DND-41 (cell line): ENCODE measurements around the gene SLC2A4RG.

Experiments
- ATAC-seq: fragments of 200-7000 bp; cut with Tn5 transposase; 3 replicates; pipeline ENCODE4 v1.9.1; 2021; ENCODE audit warnings: low read depth; ENCODE audit not compliant: insufficient read depth
- DNase-seq: peaks from one replicate; pipeline ENCODE4 v3.0.0-alpha.2; 2020
- H2AFZ ChIP-seq: 2 replicates; pipeline ENCODE4 v1.6.0; 2012; ENCODE audit warnings: low read depth, low read length
- H3K27ac ChIP-seq: 2 replicates; pipeline ENCODE4 v1.5.1; 2012; ENCODE audit warnings: low read length, inconsistent platforms
- H3K27me3 ChIP-seq: fragments of 200-600 bp; sonication (generic); 2 replicates; pipeline ENCODE4 v1.6.0; 2012; ENCODE audit warnings: low read length, mild to moderate bottlenecking, inconsistent platforms; ENCODE audit not compliant: insufficient read depth, poor library complexity
- H3K36me3 ChIP-seq: 2 replicates; pipeline ENCODE4 v1.5.1; 2012; ENCODE audit warnings: low read length, inconsistent platforms; ENCODE audit not compliant: insufficient read depth
- H3K4me1 ChIP-seq: 2 replicates; pipeline ENCODE4 v1.5.1; 2012; ENCODE audit warnings: mild to moderate bottlenecking, low read length; ENCODE audit not compliant: insufficient read depth
- H3K4me2 ChIP-seq: 2 replicates; pipeline ENCODE4 v1.6.0; 2012; ENCODE audit warnings: mild to moderate bottlenecking, moderate library complexity, low read length, inconsistent platforms; ENCODE audit not compliant: insufficient read depth
- H3K4me3 ChIP-seq, 2 experiments: fragments of 200-600 bp in 1 of 2; shearing (Covaris generic) in 1 of 2; 2 replicates each; pipeline ENCODE4 v1.5.1; 2012 to 2016; ENCODE audit warnings: inconsistent platforms in 2 of 2, low read length in 2 of 2, mild to moderate bottlenecking in 2 of 2, low read depth in 1 of 2, moderate library complexity in 1 of 2
- H3K79me2 ChIP-seq: 2 replicates; pipeline ENCODE4 v1.6.0; 2012; ENCODE audit warnings: low read length, inconsistent platforms; ENCODE audit not compliant: insufficient read depth
- H3K9ac ChIP-seq: 2 replicates; pipeline ENCODE4 v1.6.0; 2012; ENCODE audit warnings: low read depth, mild to moderate bottlenecking, inconsistent platforms, low read length, moderate library complexity
- H3K9me3 ChIP-seq: 2 replicates; pipeline ENCODE4 v1.5.1; 2012; ENCODE audit warnings: low read length, moderate library complexity, mild to moderate bottlenecking, inconsistent platforms; ENCODE audit not compliant: insufficient read depth, severe bottlenecking
- H4K20me1 ChIP-seq: 2 replicates; pipeline ENCODE4 v1.6.0; 2012; ENCODE audit warnings: low read length; ENCODE audit not compliant: insufficient read depth
- EZH2 ChIP-seq: IDR thresholded peaks from 3 replicates; pipeline ENCODE4 v1.6.1; 2012; ENCODE audit warnings: borderline replicate concordance, low read depth, mild to moderate bottlenecking, moderate library complexity, low read length, inconsistent platforms; ENCODE audit not compliant: severe bottlenecking
- TF ChIP-seq, protein P1 (sequence below): IDR thresholded peaks from 2 replicates; pipeline ENCODE4 v1.5.1; 2012; ENCODE audit warnings: borderline replicate concordance, low read length, moderate library complexity, mild to moderate bottlenecking; ENCODE audit not compliant: poor library complexity, severe bottlenecking; ENCODE audit errors: extremely low read depth

SLC2A4RG gene

DNA sequence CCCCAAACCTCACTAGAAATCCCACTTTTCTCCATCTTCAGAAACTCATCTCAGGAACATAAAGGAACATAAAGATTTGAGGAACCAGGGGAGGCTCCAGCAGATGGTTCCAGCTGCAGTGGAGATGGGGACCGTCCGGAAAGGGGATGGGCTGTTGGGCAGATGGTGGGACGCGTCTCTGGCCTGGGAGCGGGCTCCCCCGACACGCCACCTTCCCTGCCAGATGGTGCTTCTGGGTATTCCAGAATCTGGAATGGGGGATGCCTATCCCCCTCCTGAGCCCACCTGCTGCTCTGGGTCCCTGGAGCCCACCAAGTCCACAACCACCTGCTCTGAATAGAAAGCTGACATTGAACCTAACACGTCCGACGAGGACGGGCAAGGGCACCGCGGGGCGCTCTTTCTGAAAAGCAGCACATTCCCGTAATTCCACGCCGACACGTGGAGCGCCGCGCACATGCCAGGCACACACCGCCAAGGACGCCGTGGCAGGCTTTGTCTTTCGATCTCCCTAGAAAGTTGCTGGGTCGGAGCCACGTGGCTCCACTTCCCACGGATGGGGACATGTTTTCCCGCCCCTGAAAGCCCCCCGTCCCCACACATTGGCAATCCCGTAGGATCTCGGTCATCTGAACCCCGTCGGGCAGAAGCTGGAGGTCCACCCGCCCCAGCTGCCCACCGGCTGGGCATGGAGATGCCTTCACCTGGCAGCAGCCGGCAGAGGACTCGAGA is 27.3 kb downstream of the SLC2A4RG start:
- no peaks in the 10 kb centered on the region for H3K4me1 ChIP-seq
- no peaks in the 10 kb centered on the region for H3K36me3 ChIP-seq
- no peaks in the 10 kb centered on the region for H3K79me2 ChIP-seq
- no peak overlapping the region for H3K4me2 ChIP-seq
- H4K20me1 ChIP-seq, result no peaks in the 10 kb centered on the region
- no peak overlapping the region for H3K9ac ChIP-seq
- DNase-seq (no peak), ATAC-seq (no peak)
- H3K27ac ChIP-seq, result no peak overlapping the region
- no peaks in the 10 kb centered on the region for H3K27me3 ChIP-seq
- no peaks in the 10 kb centered on the region for H3K9me3 ChIP-seq
- TF ChIP-seq, protein P1, sequence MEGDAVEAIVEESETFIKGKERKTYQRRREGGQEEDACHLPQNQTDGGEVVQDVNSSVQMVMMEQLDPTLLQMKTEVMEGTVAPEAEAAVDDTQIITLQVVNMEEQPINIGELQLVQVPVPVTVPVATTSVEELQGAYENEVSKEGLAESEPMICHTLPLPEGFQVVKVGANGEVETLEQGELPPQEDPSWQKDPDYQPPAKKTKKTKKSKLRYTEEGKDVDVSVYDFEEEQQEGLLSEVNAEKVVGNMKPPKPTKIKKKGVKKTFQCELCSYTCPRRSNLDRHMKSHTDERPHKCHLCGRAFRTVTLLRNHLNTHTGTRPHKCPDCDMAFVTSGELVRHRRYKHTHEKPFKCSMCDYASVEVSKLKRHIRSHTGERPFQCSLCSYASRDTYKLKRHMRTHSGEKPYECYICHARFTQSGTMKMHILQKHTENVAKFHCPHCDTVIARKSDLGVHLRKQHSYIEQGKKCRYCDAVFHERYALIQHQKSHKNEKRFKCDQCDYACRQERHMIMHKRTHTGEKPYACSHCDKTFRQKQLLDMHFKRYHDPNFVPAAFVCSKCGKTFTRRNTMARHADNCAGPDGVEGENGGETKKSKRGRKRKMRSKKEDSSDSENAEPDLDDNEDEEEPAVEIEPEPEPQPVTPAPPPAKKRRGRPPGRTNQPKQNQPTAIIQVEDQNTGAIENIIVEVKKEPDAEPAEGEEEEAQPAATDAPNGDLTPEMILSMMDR, result no peak
- no peak for TF ChIP-seq EZH2
- H3K4me3 ChIP-seq, result no peak overlapping the region
- H2AFZ ChIP-seq, result no peak overlapping the region

DNA sequence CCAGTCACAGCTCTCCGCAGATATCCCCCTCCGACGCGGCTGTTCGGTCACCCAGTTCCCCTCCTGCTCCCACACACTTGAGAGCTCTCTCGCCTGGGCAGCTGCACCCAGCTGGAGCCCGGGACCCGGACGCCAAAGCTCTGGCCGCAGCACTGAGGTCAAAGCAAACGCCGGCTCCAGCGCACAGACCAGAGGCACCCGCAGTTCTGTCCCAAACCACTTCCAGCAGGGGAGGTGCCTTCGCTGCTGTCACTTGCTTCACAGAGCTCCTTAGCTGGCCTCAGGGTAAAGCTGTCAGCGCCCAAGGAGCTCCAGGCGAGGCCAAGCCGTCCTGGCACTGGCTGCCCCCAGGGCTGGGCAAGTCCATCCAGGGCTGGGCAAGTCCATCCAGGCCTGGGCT is 27.9 kb downstream of the SLC2A4RG start:
- TF ChIP-seq, protein P1, result no peak
- no peak for TF ChIP-seq EZH2
- Histone ChIP-seq H3K9ac (no peak overlapping the region), H3K9me3 (no peaks in the 10 kb centered on the region), H3K27ac (no peak overlapping the region), H4K20me1 (no peaks in the 10 kb centered on the region), H2AFZ (no peak overlapping the region), H3K4me1 (no peaks in the 10 kb centered on the region), H3K36me3 (no peaks in the 10 kb centered on the region), H3K4me2 (no peak overlapping the region), H3K4me3 (no peak overlapping the region), H3K27me3 (no peaks in the 10 kb centered on the region), H3K79me2 (no peaks in the 10 kb centered on the region)
- no peak for ATAC-seq
- DNase-seq, result no peak

DNA sequence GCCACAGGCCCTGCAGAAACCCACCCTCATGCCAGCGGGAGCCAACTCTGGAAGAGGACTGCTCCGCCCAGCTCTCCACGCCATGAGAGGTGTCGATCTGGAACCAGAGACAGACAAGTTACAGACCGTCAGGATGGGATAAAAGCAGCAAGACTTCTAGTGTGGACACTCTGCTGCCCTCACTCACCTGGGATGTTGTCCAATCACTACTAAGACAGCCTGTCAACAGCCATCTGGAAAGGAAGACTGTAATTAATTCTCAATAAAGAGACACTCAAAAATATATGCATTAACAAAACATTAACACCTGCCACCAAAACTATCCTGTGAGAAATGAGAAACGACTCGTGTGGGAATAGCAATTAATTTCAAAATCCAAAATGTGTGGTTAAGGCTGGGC is 28.3 kb downstream of the SLC2A4RG start:
- TF ChIP-seq, protein P1, result no peak
- no peak for TF ChIP-seq EZH2
- ATAC-seq (no peak), DNase-seq (no peak)
- H3K4me3 ChIP-seq, result no peak overlapping the region
- no peak overlapping the region for H3K9ac ChIP-seq
- no peak overlapping the region for H3K27ac ChIP-seq
- H3K36me3 ChIP-seq, result no peaks in the 10 kb centered on the region
- H3K27me3 ChIP-seq, result no peaks in the 10 kb centered on the region
- no peak overlapping the region for H3K4me2 ChIP-seq
- H2AFZ ChIP-seq, result no peak overlapping the region
- no peaks in the 10 kb centered on the region for H3K9me3 ChIP-seq
- no peaks in the 10 kb centered on the region for H3K79me2 ChIP-seq
- H4K20me1 ChIP-seq, result no peaks in the 10 kb centered on the region
- H3K4me1 ChIP-seq, result no peaks in the 10 kb centered on the region
